Gastrocnemius medialis (tissue), 4 donors: Measurements from ENCODE around the gene CDCA8.

Experiments
- POLR2A ChIP-seq, 2 donors: fragments of 450-650 bp; IDR thresholded peaks; one replicate each; pipeline ENCODE4 v1.6.1; 2017; ENCODE audit warnings: antibody characterized with exemption in 2 of 2, mild to moderate bottlenecking in 2 of 2, moderate library complexity in 2 of 2
- TF ChIP-seq, protein P1 (sequence below), 5 experiments: fragments of 450-650 bp in 3 of 5; fragments of 200-600 bp in 2 of 5; sonication (generic) in 2 of 5; IDR thresholded peaks in 4 of 5; conservative IDR thresholded peaks in 1 of 5; 1 replicate in 4 of 5; 2 replicates in 1 of 5; pipeline ENCODE4 v1.5.1; 2016 to 2019; ENCODE audit warnings: antibody characterized with exemption in 5 of 5, mild to moderate bottlenecking in 3 of 5, moderate library complexity in 3 of 5

- TF ChIP-seq POLR2A (IDR thresholded peaks at IDR 0.05) = no peak
- TF ChIP-seq, protein P1, sequence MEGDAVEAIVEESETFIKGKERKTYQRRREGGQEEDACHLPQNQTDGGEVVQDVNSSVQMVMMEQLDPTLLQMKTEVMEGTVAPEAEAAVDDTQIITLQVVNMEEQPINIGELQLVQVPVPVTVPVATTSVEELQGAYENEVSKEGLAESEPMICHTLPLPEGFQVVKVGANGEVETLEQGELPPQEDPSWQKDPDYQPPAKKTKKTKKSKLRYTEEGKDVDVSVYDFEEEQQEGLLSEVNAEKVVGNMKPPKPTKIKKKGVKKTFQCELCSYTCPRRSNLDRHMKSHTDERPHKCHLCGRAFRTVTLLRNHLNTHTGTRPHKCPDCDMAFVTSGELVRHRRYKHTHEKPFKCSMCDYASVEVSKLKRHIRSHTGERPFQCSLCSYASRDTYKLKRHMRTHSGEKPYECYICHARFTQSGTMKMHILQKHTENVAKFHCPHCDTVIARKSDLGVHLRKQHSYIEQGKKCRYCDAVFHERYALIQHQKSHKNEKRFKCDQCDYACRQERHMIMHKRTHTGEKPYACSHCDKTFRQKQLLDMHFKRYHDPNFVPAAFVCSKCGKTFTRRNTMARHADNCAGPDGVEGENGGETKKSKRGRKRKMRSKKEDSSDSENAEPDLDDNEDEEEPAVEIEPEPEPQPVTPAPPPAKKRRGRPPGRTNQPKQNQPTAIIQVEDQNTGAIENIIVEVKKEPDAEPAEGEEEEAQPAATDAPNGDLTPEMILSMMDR (IDR thresholded peaks at IDR 0.05 in 4 of 5, conservative IDR thresholded peaks at IDR 0.05 in 1 of 5) = no peak
Observed at GRCh38 chr1:37677808-37678207, 14.5 kb upstream of the CDCA8 start.
